Stimulated activated CD4-positive, alpha-beta T cell treated with anti-CD3 and anti-CD28 coated beads, Interleukin-12 subunit alpha, Interleukin-12 subunit beta, amount 100 ng/mL, for 4 hours (primary cell): Measurements from ENCODE around the gene CEP164.

Experiments
- DNase-seq: peaks from one replicate; pipeline ENCODE4 v3.0.0-alpha.2; 2020

The CEP164 gene

GRCh38 chr11:117327567-117328374, at the start of gene CEP164:
CEP164 (plus strand) TSS chr11:117327854; CDS start chr11:117338587, 10,733 bp downstream.
- peak; percentile 88 for DNase-seq

GRCh38 chr11:117278347-117278746, 49.3 kb upstream of the CEP164 start:
- DNase-seq: no peak

GRCh38 chr11:117279711-117280376, 47.8 kb upstream of the CEP164 start:
- no peak for DNase-seq

- no peak for DNase-seq
Measured at GRCh38 chr11:117281159-117281558, 46.5 kb upstream of the CEP164 start.

GRCh38 chr11:117281869-117282268, 45.8 kb upstream of the CEP164 start:
- no peak for DNase-seq

- no peak for DNase-seq
Measured at GRCh38 chr11:117282956-117283355, 44.7 kb upstream of the CEP164 start.

- DNase-seq: no peak
Measured at GRCh38 chr11:117284053-117284452, 43.6 kb upstream of the CEP164 start.

GRCh38 chr11:117286588-117286987, 41.1 kb upstream of the CEP164 start:
- DNase-seq: no peak

GRCh38 chr11:117287668-117288067, 40.0 kb upstream of the CEP164 start:
- no peak for DNase-seq

GRCh38 chr11:117289795-117290194, 37.9 kb upstream of the CEP164 start:
- no peak for DNase-seq

GRCh38 chr11:117290809-117291396, 36.8 kb upstream of the CEP164 start, which contains the start of gene BACE1-AS:
BACE1-AS (plus strand) TSS chr11:117291346.
- DNase-seq: no peak

- no peak for DNase-seq
Measured at GRCh38 chr11:117292616-117293015, 35.0 kb upstream of the CEP164 start.

- DNase-seq: no peak
Measured at GRCh38 chr11:117295438-117296137, 32.1 kb upstream of the CEP164 start.

GRCh38 chr11:117296881-117297280, 30.8 kb upstream of the CEP164 start:
- DNase-seq: no peak

- DNase-seq: no peak
Measured at GRCh38 chr11:117298195-117298594, 29.5 kb upstream of the CEP164 start.

- DNase-seq: no peak
Measured at GRCh38 chr11:117299351-117300282, 28.0 kb upstream of the CEP164 start.

- DNase-seq: no peak
Measured at GRCh38 chr11:117300283-117300663, 27.4 kb upstream of the CEP164 start.

GRCh38 chr11:117300773-117301172, 26.9 kb upstream of the CEP164 start:
- DNase-seq: no peak

- DNase-seq: no peak
Measured at GRCh38 chr11:117302228-117302627, 25.4 kb upstream of the CEP164 start.

GRCh38 chr11:117303101-117303500, 24.6 kb upstream of the CEP164 start:
- DNase-seq: no peak

- no peak for DNase-seq
Measured at GRCh38 chr11:117303646-117304315, 23.9 kb upstream of the CEP164 start.

GRCh38 chr11:117305145-117305544, 22.5 kb upstream of the CEP164 start:
- DNase-seq: no peak
